EL (cell line): Measurements from ENCODE around the gene LRMDA.
"Not testable (repeated sequence)": the region's sequence is repeated elsewhere in the genome, so short reads cannot be mapped to it uniquely, and the experiment has no call there.

Experiments used
- DNase-seq: peaks from one replicate; pipeline ENCODE4 v3.0.0-alpha.2; 2016

LRMDA gene

DNA sequence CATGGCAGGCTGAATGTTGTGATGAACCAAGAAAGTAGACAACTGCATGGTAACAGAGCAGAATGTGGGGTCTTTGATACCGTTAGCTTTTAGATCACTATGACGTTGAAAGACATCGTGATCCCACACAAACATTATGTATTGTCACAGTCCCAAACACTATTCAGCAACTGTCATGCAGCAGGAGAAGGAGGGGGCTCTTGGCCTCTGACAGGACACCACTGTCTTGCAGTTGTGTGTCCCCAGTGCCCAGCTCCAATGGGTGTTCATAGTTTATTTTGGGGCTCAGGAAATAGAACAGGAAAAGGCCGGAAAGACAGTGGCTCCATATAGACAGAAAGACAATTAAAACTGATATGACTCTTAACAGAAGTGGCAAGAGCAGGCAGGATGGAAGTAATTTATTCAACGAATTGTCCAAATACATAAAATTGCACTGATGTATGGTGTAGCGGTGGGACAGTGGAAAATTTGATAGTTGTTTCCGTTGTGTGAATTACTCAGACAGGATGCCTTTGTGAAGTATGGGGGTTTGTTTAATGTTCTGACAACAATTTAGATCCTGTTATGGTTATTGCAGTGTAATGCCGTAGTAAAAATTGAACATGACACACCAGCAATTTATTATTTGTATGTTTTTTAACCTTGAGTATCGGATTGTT, 292.0 kb downstream of the LRMDA start:
- DNase-seq, result no peak

DNA sequence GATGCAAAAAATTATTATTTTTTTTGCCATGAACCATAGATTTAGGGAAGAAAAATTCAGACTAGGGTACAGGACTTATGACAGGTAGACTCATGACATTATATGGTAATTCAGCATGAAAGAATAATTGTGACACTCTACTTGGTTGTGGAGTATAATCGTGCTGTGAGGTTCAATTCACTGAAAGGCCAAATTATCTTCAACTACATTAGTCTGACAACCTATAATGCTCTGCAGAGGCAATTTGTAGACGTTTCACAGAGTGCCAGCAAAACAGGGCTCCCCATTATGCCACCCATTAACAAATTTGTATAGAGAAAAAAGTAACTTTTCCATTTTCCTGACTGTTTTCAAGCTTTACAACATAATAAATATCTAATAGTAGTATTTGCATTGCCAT, 292.6 kb downstream of the LRMDA start:
- DNase-seq, result no peak

DNA sequence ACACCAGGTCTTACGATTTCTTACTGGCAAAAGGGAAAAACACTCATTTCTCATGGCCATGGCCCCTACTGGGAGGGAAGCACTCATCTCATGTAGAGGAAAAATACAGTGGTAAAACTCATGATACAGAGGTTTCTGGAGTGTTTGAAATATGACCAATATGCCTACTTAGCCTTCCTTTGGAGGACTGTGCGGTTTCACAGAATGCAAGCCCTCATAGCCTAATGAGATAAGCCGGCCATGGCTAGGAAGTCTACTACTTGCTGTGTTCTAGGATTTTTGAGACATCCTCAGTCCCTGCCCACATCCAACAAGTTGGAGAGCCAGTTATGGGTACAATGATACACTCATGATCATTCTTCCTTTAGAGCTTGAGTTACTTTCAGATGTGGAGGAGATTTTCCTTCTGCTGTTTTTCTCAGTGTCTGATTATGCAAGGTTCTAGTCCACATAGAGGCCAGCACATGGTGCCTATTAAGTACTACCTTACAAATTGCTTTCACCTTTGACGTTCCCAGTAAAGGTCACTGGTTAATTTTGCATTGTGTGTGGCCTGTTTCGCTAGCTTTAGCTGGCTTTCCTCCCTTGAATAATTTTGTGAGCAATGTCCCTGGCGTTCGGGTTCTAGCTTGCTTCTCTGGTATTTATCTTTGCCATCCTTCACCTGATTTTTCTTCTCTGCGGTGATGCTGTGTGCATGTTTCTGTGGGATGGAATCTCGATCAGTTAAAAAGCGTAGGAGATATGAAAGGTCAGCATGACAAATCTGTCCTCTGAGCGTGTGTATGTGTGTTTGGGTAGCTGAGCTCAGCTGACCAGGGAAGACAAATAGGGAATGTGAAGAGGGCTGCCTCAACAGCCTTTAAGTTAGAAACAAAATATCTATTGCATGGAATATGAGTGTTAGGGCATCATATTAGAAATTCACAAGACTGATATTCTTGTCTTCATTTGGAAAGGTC, 295.4 kb downstream of the LRMDA start:
- no peak for DNase-seq

DNA sequence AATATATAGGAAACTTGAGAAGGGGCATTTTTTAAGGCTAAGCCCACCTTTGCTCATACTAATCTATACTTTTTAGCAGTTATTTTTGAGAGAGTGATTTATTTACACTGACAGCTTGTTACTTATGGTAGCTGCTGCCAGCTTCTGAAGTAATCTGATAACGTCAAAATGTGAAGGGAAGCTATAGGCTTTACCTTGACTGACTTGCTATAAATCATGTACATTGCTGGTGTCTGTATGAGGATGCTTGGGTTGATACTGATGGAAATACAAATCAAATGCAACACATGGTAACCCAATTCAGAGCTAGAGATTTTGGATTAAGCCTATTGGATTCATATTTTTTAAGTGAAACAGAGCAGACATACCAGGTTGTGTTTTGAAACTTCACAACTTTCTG, 299.4 kb downstream of the LRMDA start:
- no peak for DNase-seq

DNA sequence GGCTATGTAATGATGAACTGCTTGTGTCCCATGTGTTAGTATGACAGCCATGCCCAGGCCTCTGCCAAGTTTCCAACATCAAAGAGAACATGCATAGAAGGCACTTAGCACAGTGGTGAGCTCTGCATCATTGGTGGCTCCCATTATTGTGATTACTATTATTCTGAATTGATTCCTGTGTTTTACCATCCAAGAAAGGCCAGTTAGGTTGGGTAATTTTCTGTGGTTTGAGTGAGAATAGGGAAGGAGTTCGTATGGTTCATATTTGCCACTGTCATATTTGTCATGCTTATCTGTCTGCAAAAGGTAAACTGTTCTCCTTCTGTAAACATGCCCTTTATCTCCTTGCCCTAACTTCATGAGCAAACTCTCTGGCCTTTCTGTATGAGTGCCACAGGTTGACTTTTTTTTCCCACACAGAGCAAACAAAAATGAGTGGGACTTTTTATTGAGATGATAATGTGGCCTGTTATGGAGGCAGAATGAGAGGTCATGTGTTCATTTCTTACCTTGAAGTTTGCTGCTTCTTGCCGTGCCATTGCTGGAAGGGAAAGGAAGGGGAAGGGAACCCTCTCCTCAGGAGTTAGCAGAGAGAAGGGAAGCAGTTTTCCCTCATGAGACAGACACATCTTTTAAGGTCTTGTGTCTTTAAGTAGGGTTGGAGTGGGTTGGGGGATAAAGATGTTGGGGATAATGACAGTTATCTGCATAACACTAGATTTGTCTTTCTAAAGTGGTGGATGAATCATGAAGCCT, 301.9 kb downstream of the LRMDA start:
- DNase-seq, result no peak

DNA sequence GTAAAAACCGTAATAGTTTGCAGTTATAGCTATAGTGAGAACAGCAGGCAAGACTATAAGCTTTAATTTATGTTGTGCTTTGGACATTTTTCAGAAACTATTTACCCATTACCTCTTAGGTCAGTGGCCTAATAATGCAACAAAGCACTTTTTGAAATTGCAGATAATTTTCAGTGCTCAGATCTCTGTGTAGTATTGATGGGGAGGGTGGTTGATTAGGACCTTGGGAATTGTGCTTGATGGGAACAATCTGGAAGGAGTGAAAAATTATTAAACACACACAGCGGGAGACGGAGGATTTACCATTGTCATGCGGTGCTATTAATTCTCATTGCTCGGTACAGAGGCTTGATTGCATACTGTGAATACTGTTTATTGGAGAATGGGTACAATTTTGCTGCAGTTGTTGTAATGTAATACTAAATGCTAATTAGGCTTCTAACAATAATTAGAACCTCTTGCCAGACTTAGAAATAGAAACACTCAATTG, 304.8 kb downstream of the LRMDA start:
- no peak for DNase-seq

DNA sequence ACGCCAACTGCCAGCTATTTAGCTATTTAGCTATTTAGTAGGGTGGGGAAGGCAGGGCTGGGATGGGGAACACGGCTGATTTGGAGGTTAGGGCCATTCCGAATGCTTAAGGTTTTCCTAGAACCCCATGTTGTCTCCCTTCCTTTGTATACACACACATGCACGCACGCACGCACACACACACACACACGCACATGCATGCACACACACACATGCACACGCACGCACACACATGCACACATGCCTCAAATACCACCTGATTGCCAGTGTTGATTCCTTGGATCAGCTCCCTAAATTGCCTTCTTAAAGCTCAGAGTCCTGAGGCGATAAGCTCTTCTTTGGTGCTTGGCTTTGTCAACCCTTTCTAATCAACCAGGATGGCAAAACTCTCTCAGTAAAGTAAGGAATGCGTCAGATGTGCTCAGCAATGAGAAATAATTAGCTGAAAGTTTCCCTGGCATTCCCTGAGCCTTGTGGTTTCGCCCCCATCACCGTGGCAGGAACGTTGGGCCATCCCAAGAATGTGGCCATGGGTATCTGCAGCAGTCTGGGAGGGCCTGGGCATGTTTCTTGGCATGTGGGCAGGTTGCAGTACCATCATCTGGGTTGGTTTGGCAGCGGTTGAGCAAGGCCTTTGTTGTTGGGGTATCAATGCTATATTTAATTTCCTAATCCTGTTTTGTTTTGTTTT, 305.6 kb downstream of the LRMDA start:
- DNase-seq, result no peak

DNA sequence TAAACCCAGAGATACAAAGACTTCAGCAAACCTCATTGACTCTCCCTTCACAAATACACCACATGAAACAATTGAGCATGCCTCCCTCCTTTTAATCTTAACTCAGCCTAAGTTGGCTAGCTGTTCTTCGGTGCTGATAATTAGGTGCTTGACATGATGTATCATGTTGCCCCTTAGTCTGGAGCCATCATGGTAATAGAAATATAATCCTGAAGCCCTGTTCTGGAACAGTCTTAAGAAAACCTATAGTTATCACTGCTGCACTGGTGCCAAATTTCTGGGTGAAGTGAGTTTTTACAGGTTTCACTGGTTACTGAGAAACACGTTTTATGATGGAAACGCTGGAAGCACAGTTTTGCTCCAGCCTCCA, 306.1 kb downstream of the LRMDA start:
- no peak for DNase-seq

DNA sequence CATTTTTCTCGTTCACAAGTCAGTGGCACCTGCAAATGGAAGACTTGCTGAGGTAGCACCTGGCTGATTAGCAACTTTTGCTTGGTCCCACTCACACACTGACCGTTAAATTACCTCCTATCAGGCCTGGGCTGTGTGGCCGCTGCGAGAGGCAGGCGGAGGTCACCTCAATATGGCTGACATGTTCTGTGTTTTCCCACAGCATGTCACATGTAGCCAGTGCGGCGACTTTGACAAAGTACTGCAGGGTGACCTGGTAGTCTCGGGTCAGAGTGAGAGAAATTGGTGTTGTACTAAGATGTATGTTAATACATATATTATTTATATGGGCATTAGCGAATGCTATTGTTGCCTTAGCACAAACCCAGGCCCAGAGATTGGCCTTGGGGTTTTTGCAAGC, 307.5 kb downstream of the LRMDA start:
- DNase-seq, result no peak

DNA sequence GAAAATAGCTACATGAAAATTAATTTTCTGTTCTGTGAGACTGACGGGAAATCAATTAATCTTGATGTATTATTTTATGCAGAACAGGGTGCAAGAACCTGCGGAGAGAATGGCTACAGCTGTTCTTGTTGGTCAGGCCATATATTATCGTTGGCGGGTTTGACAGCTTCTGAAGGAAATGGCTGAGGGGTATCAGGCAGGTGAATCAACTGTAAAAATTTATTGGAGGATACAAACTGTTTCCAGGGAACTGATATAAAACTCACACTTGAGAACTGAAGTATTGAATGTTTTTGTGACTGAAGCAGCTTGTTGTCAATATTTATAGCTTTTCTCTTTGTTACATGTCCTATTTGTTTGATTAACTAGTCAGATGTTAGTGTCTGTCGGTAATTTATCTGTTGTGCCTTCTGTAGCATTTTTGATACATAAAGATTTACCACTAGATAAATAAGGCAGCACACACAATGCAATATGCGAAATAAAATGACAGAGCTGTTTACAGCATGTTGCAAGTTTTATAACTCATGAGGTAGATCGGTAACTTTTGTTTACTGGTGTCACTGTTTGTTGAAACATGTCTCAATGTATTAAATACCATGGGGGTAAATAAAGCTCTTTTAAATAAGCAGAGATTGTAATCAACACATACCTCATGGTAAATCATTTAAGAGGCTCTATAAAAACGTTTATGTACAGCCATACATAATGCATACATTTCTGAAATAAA, 308.2 kb downstream of the LRMDA start:
- DNase-seq, result no peak

DNA sequence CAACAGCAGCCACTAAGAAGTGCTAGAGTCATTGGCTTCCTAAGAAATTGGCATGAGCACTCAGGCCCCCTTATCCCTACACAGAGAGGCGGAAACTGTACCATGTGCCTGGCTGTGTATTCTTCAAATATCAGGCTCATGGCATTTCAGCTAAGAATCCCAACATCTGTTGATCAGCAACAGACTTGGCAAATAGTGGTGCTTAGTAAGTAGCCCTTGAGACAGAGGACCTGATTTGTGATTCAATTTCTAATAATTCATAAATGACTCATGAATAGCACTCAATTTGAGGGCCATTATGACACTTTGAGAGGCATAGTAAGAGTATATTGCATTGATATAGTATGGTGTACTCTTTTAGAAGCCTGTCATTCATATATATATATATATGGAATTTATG, 309.1 kb downstream of the LRMDA start:
- DNase-seq, result no peak

DNA sequence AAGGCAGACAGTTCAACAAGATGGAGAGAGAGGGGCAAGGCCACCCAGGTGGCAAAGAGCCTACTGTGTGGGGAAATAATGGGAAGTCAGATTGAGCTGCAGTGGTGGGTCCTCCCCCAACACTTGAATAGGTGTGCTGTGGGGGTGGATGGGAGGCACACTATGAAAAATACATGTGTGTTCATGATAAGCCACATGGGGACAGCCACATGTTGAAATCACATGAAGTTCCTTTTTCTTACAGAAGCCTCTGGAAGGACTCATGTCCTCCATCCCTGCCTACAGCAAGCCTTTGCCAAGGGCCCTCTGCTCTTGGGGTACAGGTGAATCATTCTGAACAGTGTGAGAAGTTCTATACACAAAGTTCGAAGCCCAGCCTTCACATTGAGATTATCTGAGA, 310.9 kb downstream of the LRMDA start:
- no peak for DNase-seq

DNA sequence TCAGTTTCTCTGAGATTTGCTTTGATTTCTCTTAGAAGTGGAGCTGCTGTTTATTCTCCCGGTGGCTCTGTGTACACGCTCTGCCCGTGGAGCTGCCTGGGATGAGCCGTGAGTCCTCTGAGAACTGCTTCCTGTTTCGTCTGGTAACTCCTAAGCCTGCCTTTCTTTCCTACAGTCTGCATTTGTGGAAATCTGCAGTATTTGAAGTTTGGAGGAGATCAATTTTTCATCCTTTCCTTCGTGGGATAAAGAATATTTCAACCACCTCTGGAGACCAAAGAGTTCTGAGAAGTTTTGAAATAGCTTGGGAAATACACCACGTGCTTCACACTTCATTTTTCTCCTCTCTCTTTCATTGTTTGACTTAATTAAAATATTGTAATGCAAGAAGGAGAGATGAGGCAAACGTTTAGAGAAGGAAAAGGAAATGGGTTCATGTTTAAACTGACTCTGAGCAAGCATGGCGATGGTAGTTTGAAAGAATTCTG, 311.9 kb downstream of the LRMDA start:
- no peak for DNase-seq

DNA sequence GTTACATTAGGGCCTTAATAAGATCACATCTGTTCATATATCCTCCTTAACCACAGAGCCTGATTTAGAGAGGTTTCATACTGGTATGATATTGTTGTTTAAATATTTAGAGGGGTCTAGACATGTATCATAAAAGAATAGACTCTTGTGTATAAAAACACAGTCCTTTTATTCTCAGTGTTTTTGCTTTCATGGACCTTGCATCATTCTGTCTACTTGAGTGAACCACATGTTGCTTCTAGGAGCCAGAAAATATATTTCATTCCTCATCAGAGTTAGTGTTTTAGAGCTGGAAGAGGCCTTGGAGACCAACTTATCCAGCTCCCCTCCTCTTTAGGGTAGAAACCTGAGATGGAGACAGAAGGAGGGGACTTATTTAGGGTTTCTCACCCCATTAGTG, 312.8 kb downstream of the LRMDA start:
- DNase-seq, result no peak

DNA sequence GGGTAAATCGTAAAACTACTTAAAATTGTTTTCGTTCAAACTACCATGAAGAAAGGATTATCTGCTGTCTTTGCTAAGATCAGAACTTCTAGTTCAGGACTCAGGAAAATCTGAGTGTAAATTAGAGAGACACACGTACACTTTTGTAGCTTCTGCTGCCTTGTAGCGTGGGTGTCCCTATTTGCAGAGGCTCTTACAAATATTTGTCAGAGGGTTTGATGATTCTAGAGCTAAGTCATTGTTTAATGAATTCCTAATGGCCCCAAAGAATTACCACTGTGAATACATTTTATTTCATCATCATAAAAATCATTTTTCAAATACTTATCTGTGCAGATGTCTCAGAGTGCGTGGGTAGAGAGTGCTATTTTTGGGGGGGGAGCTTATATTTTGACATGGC, 314.9 kb downstream of the LRMDA start:
- DNase-seq, result no peak

DNA sequence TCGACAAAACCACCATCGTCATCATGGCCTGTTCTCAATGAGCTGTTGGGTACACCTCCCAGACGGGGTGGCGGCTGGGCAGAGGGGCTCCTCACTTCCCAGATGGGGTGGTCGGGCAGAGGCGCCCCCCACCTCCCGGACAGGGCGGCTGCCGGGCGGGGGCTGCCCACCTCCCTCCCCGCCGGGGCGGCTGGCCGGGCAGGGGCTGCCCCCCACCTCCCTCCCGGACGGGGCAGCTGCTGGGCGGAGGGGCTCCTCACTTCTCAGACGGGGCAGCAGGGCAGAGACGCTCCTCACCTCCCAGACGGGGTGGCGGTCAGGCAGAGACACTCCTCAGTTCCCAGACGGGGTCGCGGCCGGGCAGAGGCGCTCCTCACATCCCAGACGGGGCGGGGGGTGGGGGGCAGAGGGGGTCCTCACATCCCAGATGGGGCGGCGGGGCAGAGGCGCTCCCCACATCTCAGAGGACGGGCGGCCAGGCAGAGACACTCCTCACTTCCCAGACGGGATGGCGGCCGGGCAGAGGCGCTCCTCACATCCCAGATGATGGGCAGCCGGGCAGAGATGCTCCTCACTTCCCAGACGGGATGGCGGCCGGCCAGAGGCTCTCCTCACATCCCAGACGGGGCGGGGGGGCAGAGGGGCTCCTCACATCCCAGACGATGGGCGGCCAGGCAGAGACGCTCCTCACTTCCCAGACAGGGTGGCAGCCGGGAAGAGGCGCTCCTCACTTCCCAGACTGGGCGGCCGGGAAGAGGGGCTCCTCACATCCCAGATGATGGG, 318.9 kb downstream of the LRMDA start:
- DNase-seq, result not testable (repeated sequence)

DNA sequence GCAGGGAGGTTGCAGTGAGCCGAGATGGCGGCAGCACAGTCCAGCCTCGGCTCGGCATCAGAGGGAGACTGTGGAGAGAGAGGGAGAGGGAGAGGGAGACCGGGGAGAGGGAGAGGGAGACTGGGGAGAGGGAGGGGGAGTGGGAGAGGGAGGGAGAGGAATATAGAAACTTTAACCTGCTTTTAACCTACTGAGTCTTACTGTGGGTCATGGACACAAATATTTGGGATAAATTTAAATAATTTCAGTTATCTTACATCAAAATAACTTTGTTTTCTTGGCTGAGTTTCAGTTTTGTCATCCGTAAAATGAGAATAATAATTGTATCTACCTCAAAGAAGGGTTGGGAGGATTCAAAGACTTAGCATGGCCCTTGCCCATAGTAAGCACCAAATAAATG, 319.8 kb downstream of the LRMDA start:
- DNase-seq, result no peak

DNA sequence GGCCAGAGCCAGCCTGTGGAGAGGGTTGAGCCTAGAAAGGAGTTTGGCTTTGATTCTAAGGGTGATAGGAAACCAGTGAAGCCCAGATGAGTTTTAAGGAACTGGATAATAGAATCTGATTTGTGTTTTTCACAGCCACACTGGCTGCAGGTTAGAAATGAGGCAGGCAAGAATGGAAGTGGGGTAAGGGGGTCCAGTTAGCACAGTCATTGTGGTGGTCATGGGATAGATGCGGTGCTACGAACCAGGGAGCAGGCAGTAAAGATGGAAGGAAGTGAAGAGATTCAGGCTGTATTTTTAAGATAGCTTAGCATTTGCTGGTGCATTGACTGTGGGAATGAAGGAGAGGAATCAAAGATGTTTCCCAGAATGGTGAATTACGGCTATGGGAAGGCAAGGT, 322.2 kb downstream of the LRMDA start:
- no peak for DNase-seq

DNA sequence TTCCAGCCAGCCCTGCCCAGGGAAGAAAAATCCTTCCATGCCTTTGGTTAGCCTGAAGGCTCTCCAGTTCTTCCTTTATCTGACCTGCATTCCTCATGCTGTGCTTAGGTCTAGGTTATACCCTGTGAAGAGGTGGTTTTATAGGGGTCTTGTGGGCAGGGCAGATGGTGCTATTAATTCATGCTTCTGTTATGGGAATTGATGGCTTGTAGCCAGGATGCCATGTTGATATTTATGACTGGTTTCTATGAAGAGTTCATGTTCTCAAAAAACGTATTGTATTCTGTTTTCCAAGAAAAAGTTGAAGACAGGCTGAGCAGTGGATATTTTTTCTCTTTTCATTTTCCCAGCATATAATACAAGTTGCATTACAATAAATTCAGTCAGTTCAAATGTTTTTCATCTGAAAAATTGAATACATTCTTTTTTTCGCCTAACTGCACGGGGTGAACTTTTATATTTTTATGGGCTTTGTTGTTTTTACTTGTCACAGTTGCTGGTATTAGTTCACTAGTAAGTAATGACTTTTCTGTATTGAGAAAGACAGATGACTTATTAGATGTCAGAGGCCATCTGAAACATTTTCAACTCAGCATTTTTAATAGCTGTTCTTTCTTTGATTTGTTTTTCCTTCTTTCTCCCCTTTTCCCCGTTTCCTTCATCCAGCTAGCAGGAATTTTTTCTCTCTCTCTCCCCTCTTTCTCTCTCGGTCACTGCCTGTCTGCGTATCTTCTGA, 322.8 kb downstream of the LRMDA start:
- DNase-seq, result no peak

DNA sequence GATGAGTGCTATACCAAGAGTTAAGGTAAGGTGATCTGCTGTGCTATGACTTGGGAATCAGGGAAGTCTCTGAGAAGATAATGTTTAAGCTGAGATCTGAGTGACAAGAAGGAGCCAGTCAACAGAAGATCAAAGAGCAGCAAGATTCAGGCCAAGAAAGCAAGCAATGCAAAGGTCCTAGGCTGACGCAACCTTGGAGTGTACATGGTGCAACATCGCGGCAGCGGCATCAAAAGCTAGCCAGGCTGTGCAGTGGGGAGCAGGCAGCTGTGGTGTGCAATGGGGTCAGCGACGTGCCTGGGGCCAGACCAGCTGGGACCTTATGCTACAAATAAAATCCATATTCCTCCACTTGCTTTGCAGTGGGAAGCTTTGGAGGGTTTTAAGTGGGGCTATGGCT, 324.1 kb downstream of the LRMDA start:
- DNase-seq, result no peak

DNA sequence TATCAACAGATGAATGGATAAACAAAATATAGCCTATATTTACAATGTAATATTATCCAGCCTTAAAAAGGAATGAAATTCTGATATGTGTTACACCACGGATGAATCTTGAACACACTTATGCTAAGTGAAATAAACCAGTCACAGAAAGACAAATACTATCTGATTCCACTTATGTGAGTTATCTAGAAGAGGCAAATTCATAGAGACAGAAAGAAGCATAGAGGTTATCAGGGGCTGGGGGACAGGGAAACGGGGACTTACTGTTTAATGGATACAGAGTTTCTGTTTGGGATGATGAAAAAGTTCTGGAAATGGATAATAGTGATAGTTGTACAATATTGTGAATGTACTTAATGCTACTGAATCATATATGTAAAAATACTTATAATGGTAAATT, 329.9 kb downstream of the LRMDA start:
- DNase-seq, result no peak
